ENCODE results near the gene GPANK1.

GPANK1 gene

DNA sequence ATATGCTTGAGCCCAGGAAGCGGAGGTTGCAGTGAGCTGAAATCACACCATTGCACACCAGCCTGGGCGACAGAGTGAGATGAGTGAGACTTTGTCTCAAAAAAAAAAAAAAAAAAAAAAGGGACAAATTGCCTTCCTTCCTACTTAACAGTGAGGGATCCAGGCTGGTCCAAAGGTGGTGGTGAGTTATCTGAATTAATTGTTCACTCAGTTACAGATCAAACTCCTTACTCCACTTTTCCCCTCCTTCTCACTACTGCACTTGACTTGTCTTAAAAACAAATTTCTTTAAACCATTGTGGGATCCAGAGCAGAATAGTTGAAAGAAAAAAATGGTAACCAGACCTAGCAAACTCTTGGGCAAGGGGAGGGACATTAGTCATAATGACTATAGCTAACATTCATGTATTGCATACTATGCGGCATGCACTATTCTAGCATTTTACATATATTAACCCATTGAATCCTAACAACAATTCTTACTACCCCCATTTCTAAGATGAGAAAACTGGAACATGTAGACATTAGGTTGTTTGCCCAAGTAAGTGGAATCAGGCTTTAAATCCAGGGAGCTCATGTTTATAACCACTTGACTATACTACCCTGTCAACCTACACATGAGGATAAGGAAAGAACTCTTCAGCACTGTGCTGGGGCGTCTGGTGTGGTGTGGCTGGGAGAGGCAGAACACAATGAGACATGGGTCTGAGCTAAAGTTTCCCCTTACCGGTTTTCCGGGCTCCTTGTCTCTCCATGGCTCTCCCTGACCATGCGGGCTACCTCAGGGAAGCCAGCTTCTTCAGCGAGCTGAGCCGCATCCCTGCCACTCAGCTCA is 1.5 kb downstream of the GPANK1 start:
- TF ChIP-seq, protein P1, sequence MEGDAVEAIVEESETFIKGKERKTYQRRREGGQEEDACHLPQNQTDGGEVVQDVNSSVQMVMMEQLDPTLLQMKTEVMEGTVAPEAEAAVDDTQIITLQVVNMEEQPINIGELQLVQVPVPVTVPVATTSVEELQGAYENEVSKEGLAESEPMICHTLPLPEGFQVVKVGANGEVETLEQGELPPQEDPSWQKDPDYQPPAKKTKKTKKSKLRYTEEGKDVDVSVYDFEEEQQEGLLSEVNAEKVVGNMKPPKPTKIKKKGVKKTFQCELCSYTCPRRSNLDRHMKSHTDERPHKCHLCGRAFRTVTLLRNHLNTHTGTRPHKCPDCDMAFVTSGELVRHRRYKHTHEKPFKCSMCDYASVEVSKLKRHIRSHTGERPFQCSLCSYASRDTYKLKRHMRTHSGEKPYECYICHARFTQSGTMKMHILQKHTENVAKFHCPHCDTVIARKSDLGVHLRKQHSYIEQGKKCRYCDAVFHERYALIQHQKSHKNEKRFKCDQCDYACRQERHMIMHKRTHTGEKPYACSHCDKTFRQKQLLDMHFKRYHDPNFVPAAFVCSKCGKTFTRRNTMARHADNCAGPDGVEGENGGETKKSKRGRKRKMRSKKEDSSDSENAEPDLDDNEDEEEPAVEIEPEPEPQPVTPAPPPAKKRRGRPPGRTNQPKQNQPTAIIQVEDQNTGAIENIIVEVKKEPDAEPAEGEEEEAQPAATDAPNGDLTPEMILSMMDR (IDR thresholded peaks at IDR 0.05), result no peak

DNA sequence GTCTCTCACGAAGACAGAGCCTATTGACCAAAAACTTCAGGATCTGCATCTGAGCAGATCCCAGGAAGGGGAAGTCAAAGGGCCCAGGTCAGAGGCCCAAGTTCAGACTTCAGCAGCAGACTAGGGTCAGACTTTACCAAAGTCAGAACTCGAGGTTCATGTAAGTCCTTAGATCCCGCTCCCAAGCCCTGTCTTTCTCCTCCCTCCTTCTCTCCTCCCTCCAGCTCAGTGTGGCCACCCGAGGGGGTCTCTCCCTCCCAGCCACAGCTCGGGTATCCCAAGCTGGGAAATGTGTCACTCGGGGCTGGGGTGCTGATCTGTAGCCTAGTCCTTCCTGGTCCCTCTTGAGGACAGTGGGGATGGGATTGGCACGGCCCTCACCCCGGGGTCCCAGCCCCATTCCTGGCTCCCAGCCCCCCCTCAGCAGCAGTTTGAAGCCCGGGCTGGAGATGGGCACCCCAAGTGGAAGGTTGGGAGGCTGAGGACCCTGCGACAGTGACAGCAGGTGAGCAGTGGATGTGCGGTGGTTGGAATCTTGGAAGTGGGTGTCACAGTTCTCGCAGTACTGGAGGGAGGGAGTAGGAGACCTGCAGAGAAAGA is 2.6 kb downstream of the GPANK1 start:
- TF ChIP-seq, protein P1 (IDR thresholded peaks at IDR 0.05), result no peak

DNA sequence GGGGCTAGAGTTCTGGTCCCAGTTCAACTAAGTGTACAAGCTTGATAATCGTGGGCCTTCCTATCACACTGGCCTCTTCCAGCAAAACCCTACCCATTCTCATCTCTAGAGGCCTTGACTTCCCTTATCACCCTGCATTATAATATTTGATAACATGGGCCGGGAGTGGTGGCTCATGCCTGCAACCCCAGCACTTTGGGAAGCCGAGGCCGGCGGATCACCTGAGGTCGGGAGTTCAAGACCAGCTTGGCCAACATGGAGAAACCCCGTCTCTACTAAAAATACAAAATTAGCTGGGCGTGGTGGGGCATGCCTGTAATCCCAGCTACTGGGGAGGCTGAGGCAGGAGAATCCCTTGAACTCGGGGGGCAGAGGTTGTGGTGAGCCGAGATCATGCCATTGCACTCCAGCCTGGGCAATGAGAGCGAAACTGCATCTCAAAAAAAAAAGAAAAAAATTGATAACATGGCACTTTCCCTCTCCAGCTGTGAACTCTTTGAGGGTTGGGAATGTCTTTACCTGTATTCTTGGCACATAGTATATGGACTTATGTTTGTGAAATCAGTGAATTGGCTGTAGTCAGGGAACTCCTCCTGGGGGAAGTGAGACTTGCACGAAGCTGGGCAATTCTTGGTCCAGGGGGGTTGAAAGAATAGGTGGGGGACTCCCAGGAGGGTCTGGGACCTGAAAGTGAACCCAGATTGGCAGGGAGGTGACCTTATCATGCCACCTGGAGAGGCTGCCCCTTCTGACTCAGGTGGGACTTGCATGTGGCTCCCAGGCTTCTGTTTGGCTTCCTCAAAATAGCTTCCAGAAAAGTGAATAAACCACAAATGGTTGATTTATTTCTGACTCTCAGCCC is 3.3 kb downstream of the GPANK1 start:
- TF ChIP-seq, protein P1 (IDR thresholded peaks at IDR 0.05), result no peak

DNA sequence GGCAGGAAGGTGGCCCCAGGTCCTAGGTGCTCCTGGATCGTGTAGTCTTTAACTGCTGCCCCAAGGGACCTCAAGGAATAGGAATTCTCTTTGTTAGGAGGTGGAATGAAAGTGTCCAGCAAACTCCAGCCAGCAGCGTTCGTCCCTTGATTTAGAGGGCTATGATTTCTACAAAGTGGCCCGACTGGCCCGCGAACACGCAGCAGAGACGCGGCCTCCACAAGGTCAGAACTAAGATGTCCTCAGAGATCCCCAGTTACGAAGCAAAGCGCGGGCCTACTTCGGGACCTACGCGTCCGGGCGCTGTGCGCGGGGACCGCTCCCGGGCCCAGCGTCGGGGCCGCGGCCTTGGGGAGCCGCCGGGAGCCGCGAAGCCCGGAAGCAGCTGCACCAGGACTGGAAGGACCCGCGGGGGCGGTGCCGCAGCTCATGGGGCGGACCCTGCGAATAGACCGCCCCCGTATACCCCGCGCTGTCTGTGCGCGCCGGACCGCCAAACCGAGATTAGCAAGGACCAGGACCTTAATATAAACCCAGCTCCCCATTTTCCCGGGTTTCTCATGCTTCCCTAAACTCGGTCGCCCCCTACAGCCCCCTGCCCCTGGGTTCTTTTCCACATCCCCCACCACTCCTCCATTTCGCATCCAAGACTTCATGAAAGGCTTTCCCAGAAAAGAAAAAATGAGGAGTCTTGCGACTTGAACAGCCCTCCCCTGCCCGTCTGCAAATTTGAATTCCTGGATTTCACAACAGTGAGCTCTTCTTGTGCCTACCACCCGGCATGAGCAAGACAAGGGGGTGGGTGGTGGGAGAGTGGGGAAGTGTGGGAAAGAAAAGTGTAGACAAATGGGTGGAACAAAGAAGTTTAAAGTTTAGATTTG is 4.2 kb downstream of the GPANK1 start, which contains the start of gene C6orf47:
Gene C6orf47, minus strand, starts transcription at position 398 of the 881 bp plus-strand sequence. CDS start 831 bp downstream, outside the sequence.
- TF ChIP-seq, protein P1 (IDR thresholded peaks at IDR 0.05), result no peak

DNA sequence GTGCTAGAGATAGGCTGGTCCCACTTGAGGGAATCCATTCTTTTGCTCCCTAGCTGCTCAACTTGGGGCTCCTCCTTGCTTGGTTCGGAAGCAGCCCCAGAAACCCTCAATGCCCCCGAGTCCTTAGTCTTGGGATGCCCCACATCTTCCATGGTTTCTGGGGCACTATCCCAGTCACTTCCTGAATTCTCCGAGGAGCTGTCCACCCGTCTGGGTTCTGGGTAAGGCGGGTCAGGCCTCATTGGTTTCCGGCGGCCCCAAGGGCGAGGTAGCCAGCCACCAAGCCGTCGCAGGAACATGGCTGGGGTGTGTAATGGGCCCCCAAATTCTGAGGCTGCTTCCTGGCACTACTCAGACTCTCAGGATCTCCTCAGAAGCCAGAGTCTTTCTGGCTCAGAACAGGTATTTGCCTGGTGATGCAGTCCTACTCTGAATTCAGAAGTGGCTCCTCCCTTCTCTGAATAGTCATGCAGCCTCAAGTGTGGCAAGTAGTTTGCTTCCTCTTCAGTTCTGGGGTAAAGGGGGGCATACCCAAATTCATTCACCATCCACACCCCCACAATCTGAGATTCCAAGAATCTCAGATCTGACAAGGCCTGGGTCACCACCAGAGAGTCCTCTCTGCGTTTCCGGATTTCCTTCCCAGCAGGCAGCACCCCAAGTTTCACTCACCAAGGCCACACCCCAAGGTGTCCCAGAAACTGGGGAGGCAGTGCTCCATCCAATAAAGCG is 5.0 kb downstream of the GPANK1 start:
- TF ChIP-seq, protein P1 (IDR thresholded peaks at IDR 0.05), result no peak

DNA sequence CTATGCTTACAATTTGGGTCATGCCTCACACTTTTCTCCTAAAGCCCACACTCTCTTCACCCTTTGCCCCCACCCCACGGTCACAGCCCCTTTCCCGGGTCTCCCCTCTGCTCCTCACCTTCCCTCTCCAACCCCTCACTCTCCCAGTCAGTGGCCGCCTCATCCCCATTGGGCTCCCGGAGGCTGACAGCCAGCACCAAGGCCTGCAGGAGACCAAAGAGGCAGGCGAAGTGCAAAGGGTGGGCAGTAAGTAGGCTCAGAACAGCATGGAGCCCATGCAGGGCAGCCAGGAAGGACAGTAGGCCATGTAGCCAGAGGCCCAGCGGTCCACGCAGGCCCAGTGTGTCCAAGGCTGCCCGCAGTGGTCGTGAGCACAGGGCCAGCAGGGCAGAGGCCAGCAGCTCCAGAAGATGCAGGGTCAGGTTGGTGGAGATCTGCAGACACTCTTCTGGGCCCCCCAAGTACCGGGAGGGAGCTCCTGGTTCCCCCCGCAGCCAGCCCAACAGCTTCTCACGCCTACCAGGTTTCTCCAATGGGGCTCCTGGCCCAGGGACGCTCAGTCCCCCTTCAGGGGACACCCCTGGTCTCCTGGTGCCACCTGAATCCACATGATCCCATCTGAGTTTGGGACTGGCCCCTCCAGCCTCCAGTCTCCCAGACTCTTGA is 5.7 kb downstream of the GPANK1 start:
- TF ChIP-seq, protein P1 (IDR thresholded peaks at IDR 0.05), result no peak

All from LNCAP (cell line).